GM10266 (cell line): Measurements from ENCODE around the gene ULK4.

Experiments
- DNase-seq: peaks from one replicate; pipeline ENCODE4 v3.0.0; 2012; ENCODE audit errors: extremely low spot score
- CTCF ChIP-seq: IDR thresholded peaks from 2 replicates; pipeline ENCODE4 v1.5.1; 2012; ENCODE audit warnings: mild to moderate bottlenecking, low read depth; ENCODE audit not compliant: control insufficient read depth, insufficient read depth; ENCODE audit errors: missing control alignments

ULK4 gene

GRCh38 chr3:41523897-41524296 is 438.0 kb downstream of the ULK4 start:
- DNase-seq, result no peak
- no peak for TF ChIP-seq CTCF

DNA sequence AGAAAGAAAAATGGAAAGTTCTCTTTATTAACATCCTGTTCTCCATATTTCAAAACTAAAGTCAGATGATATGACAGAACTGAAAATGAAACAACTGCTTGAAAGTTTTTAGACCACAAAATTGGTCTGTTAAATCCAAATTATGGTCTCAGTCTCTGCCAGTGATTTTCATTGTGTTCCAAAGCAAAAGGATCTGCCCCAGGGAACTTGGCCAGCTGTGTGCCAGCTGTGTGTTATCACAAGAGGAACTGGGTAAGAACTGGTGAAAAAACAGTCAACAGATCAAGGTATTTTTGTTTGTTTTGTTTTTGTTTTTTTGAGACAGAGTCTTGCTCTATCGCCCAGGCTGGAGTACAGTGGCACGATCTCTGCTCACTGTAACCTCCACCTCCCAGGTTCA is 439.3 kb downstream of the ULK4 start:
- DNase-seq, result peak; percentile 29
- no peak for TF ChIP-seq CTCF

DNA sequence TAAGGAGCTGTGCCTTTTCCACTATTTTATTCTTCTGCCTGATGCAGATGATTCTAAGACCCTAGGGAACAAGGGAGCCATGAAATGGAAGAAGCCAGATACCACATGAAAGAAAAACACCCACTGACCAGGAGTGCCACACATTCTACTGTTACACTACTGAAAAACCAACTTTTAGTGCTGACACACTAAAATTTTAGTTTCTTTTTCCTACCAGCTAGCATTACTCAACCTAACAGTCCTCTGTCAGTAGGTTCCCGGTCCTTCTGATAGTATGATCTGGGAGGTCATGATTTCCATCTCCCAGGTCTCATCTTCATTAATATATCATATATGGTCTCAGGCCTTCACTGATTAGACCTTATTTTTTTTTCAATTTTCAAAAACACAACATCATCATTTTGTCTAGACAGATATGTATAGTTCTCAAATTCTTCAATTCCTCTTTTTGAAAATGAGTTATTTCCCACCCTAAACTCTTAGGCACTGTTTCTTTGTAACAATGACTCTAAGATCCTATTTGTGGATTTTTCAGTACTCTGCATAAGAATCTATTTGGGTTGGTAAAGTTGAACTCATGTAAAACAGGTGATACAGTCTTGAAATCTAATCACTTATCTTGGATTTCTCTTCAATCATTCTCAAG is 440.8 kb downstream of the ULK4 start:
- no peak for TF ChIP-seq CTCF
- no peak for DNase-seq

- no peak for DNase-seq
- TF ChIP-seq CTCF, result no peak
These were observed 442.2 kb downstream of the ULK4 start for GRCh38 chr3:41519746-41520145.

DNA sequence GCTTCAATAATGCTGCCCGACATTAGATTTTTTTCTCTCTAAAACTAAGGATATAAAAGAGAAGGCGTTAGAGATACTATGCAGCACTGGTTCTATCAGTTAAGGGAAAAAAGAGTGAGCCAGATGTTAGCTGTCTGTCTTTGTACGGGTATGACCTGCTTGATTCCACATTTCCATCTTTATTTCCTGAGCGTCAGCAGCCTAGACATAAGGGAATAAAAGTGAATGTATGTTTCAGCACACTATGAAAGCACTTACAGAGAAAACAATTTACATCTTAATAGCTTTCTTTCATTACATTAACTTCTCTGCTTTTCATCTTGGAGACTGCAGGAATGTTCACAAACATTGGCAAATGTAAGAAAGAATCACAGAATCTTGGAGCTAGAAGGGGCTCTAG is 443.3 kb downstream of the ULK4 start:
- DNase-seq, result no peak
- no peak for TF ChIP-seq CTCF

- no peak for DNase-seq
- TF ChIP-seq CTCF, result no peak
These were observed 453.7 kb downstream of the ULK4 start for GRCh38 chr3:41508063-41508696.

- no peak for TF ChIP-seq CTCF
- no peak for DNase-seq
These were observed 454.4 kb downstream of the ULK4 start for GRCh38 chr3:41507336-41508062.
